NT2/D1 (cell line): ENCODE results near the gene AK4.

ENCODE experiments used
- DNase-seq: peaks from one replicate; pipeline ENCODE4 v3.0.0-alpha.2; 2011; ENCODE audit warnings: low read depth, low spot score
- H3K27me3 ChIP-seq: 2 replicates; pipeline ENCODE4 v1.6.0; 2011; ENCODE audit warnings: mild to moderate bottlenecking; ENCODE audit not compliant: insufficient read length, insufficient read depth
- H3K36me3 ChIP-seq: 2 replicates; pipeline ENCODE4 v1.6.1; 2011; ENCODE audit warnings: mild to moderate bottlenecking, low read length, mixed read lengths; ENCODE audit not compliant: insufficient read depth, insufficient read length
- H3K4me1 ChIP-seq: 2 replicates; pipeline ENCODE4 v1.5.1; 2011; ENCODE audit not compliant: insufficient read depth, insufficient read length
- H3K4me3 ChIP-seq: 2 replicates; pipeline ENCODE4 v1.5.1; 2011; ENCODE audit warnings: low read depth; ENCODE audit not compliant: insufficient read length
- H3K9ac ChIP-seq: 2 replicates; pipeline ENCODE4 v1.6.0; 2011; ENCODE audit warnings: low read depth; ENCODE audit not compliant: insufficient read length
- H3K9me3 ChIP-seq: 2 replicates; pipeline ENCODE4 v1.5.1; 2011; ENCODE audit warnings: mild to moderate bottlenecking, low read length; ENCODE audit not compliant: insufficient read depth
- SUZ12 ChIP-seq: IDR thresholded peaks from 2 replicates; pipeline ENCODE4 v1.6.1; 2011; ENCODE audit not compliant: insufficient read length, insufficient read depth; ENCODE audit errors: extremely low read depth
- YY1 ChIP-seq: IDR thresholded peaks from 2 replicates; pipeline ENCODE4 v1.6.1; 2011; ENCODE audit not compliant: insufficient read length, insufficient read depth
- ZNF274 ChIP-seq: IDR thresholded peaks from 2 replicates; pipeline ENCODE4 v1.6.1; 2011; ENCODE audit warnings: mild to moderate bottlenecking, low read depth, low read length

AK4 gene

GRCh38 chr1:65209005-65209885, 61.2 kb downstream of the AK4 start:
- Histone ChIP-seq H3K36me3 (no peaks in the 10 kb centered on the region), H3K9me3 (no peaks in the 10 kb centered on the region), H3K27me3 (peaks cover 4% of the 10 kb centered on the region), H3K4me1 (no peaks in the 10 kb centered on the region), H3K4me3 (no peak overlapping the region), H3K9ac (no peak overlapping the region)
- peak; percentile 13 for DNase-seq
- TF ChIP-seq SUZ12, result no peak
- no peak for TF ChIP-seq ZNF274
- TF ChIP-seq YY1, result no peak

GRCh38 chr1:65210325-65210724, 62.3 kb downstream of the AK4 start:
- Histone ChIP-seq H3K9me3 (no peaks in the 10 kb centered on the region), H3K9ac (no peak overlapping the region), H3K27me3 (peaks cover 4% of the 10 kb centered on the region), H3K4me3 (no peak overlapping the region), H3K4me1 (no peaks in the 10 kb centered on the region), H3K36me3 (no peaks in the 10 kb centered on the region)
- TF ChIP-seq ZNF274 (no peak), SUZ12 (no peak), YY1 (no peak)
- DNase-seq, result no peak

- no peaks in the 10 kb centered on the region for H3K9me3 ChIP-seq
Measured at GRCh38 chr1:65211331-65211730, 63.3 kb downstream of the AK4 start.

GRCh38 chr1:65213271-65214023, 65.4 kb downstream of the AK4 start:
- Histone ChIP-seq H3K4me3 (no peak overlapping the region), H3K36me3 (no peaks in the 10 kb centered on the region), H3K9ac (no peak overlapping the region), H3K27me3 (peaks cover 4% of the 10 kb centered on the region), H3K4me1 (no peaks in the 10 kb centered on the region), H3K9me3 (no peaks in the 10 kb centered on the region)
- DNase-seq, result no peak
- no peak for TF ChIP-seq ZNF274

More at GRCh38 chr1:65211331-65211730, 63.3 kb downstream of the AK4 start:
- Histone ChIP-seq H3K9ac (no peak overlapping the region), H3K36me3 (no peaks in the 10 kb centered on the region), H3K27me3 (peaks cover 4% of the 10 kb centered on the region), H3K4me1 (no peaks in the 10 kb centered on the region), H3K4me3 (no peak overlapping the region)
- TF ChIP-seq SUZ12, result no peak
- TF ChIP-seq YY1, result no peak
- no peak for TF ChIP-seq ZNF274
- no peak for DNase-seq

GRCh38 chr1:65214340-65215027, 66.5 kb downstream of the AK4 start:
- H3K9me3 ChIP-seq, result no peaks in the 10 kb centered on the region
- DNase-seq, result no peak
- H3K4me1 ChIP-seq, result no peaks in the 10 kb centered on the region
- H3K4me3 ChIP-seq, result no peak overlapping the region
- TF ChIP-seq ZNF274, result no peak
- no peak for TF ChIP-seq YY1
- TF ChIP-seq SUZ12, result no peak
- H3K9ac ChIP-seq, result no peak overlapping the region
- H3K36me3 ChIP-seq, result no peaks in the 10 kb centered on the region
- peaks cover 4% of the 10 kb centered on the region for H3K27me3 ChIP-seq

- no peaks in the 10 kb centered on the region for H3K36me3 ChIP-seq
- no peak for TF ChIP-seq SUZ12
- no peak for TF ChIP-seq YY1
- TF ChIP-seq ZNF274, result no peak
- DNase-seq, result peak; percentile 15
Measured at GRCh38 chr1:65216989-65217388, 69.0 kb downstream of the AK4 start.

More at GRCh38 chr1:65216989-65217388, 69.0 kb downstream of the AK4 start:
- Histone ChIP-seq H3K4me3 (no peak overlapping the region), H3K9ac (no peak overlapping the region), H3K27me3 (no peaks in the 10 kb centered on the region), H3K4me1 (no peaks in the 10 kb centered on the region), H3K9me3 (no peaks in the 10 kb centered on the region)
